ENCODE results near the gene PPP1R3A.
"Not testable (repeated sequence)": the region's sequence is repeated elsewhere in the genome, so short reads cannot be mapped to it uniquely, and the experiment has no call there.

PPP1R3A gene

GRCh38 chr7:113936982-113937381 is 18.2 kb upstream of the PPP1R3A start:
- no peak for TF ChIP-seq CTCF (conservative IDR thresholded peaks at IDR 0.05; ENCODE audit: control insufficient read depth, insufficient read depth, low read depth, low read length)
- DNase-seq (ENCODE audit: low read depth): no peak
- no peak overlapping the region for H3K4me3 ChIP-seq (ENCODE audit: control insufficient read depth, low read depth, low read length)

GRCh38 chr7:113936535-113936934 is 17.7 kb upstream of the PPP1R3A start:
- DNase-seq (ENCODE audit: low read depth): no peak
- TF ChIP-seq CTCF (conservative IDR thresholded peaks at IDR 0.05; ENCODE audit: control insufficient read depth, insufficient read depth, low read depth, low read length): no peak
- H3K4me3 ChIP-seq (ENCODE audit: control insufficient read depth, low read depth, low read length): no peak overlapping the region

- not testable (repeated sequence) for H3K4me3 ChIP-seq (ENCODE audit: control insufficient read depth, low read depth, low read length); DNase-seq (ENCODE audit: low read depth)
Measured at GRCh38 chr7:113929389-113929788, 10.6 kb upstream of the PPP1R3A start.

- H3K4me3 ChIP-seq (ENCODE audit: control insufficient read depth, low read depth, low read length): no peak overlapping the region
- TF ChIP-seq CTCF (conservative IDR thresholded peaks at IDR 0.05; ENCODE audit: control insufficient read depth, insufficient read depth, low read depth, low read length): no peak
- DNase-seq (ENCODE audit: low read depth): no peak
Measured at GRCh38 chr7:113928112-113928511, 9.3 kb upstream of the PPP1R3A start.

GRCh38 chr7:113922049-113922448 is 3.2 kb upstream of the PPP1R3A start:
- no peak overlapping the region for H3K4me3 ChIP-seq (ENCODE audit: control insufficient read depth, low read depth, low read length)
- no peak for TF ChIP-seq CTCF (conservative IDR thresholded peaks at IDR 0.05; ENCODE audit: control insufficient read depth, insufficient read depth, low read depth, low read length)
- no peak for DNase-seq (ENCODE audit: low read depth)

GRCh38 chr7:113921363-113921762 is 2.6 kb upstream of the PPP1R3A start:
- DNase-seq (ENCODE audit: low read depth): no peak
- no peak overlapping the region for H3K4me3 ChIP-seq (ENCODE audit: control insufficient read depth, low read depth, low read length)
- TF ChIP-seq CTCF (conservative IDR thresholded peaks at IDR 0.05; ENCODE audit: control insufficient read depth, insufficient read depth, low read depth, low read length): no peak

- no peak overlapping the region for H3K4me3 ChIP-seq (ENCODE audit: control insufficient read depth, low read depth, low read length)
- no peak for DNase-seq (ENCODE audit: low read depth)
- no peak for TF ChIP-seq CTCF (conservative IDR thresholded peaks at IDR 0.05; ENCODE audit: control insufficient read depth, insufficient read depth, low read depth, low read length)
Measured at GRCh38 chr7:113917840-113918239, 969 bp downstream of the PPP1R3A start.

Data from fibroblast of mammary gland (primary cell).